SK-N-SH (cell line): ENCODE results near the gene RALBP1.

Source experiments
- CHD2 ChIP-seq: fragments of 150-350 bp; IDR thresholded peaks from 2 replicates; pipeline ENCODE4 v1.6.1; 2018; ENCODE audit warnings: low read length; ENCODE audit not compliant: partially characterized antibody
- ELF1 ChIP-seq: IDR thresholded peaks from 2 replicates; pipeline ENCODE4 v1.4.0; 2012
- EP300 ChIP-seq, 2 experiments: IDR thresholded peaks; 2 replicates each; pipeline versions ENCODE4 v1.4.0 to v1.6.1; 2012; ENCODE audit warnings: borderline replicate concordance in 1 of 2, low read depth in 1 of 2, low read length in 1 of 2
- GABPA ChIP-seq: IDR thresholded peaks from 2 replicates; pipeline ENCODE4 v1.4.0; 2012; ENCODE audit warnings: low read depth, mild to moderate bottlenecking
- MAX ChIP-seq: IDR thresholded peaks from 2 replicates; pipeline ENCODE4 v1.4.0; 2012; ENCODE audit warnings: low read depth
- MXI1 ChIP-seq: IDR thresholded peaks from 2 replicates; pipeline ENCODE4 v1.6.1; 2012; ENCODE audit warnings: mild to moderate bottlenecking, low read depth, low read length, improper control_type of control experiment
- NFIC ChIP-seq: IDR thresholded peaks from 2 replicates; pipeline ENCODE4 v1.4.0; 2012; ENCODE audit warnings: borderline replicate concordance
- SMC3 ChIP-seq: IDR thresholded peaks from 2 replicates; pipeline ENCODE4 v1.6.1; 2012; ENCODE audit warnings: low read depth, low read length, improper control_type of control experiment
- TAF1 ChIP-seq: IDR thresholded peaks from 2 replicates; pipeline ENCODE4 v1.6.1; 2012; ENCODE audit warnings: low read depth, mild to moderate bottlenecking, low read length, moderate library complexity, borderline replicate concordance
- TEAD4 ChIP-seq: IDR thresholded peaks from 2 replicates; pipeline ENCODE4 v1.4.0; 2012; ENCODE audit warnings: mild to moderate bottlenecking, borderline replicate concordance; ENCODE audit not compliant: insufficient read depth
- USF1 ChIP-seq: IDR thresholded peaks from 2 replicates; pipeline ENCODE4 v1.4.0; 2012; ENCODE audit warnings: low read depth, borderline replicate concordance
- YY1 ChIP-seq: IDR thresholded peaks from 2 replicates; pipeline ENCODE4 v1.4.0; 2012; ENCODE audit warnings: low read depth, mild to moderate bottlenecking
- TF ChIP-seq, protein P1 (sequence below): fragments of 200-600 bp; sonication (generic); IDR thresholded peaks from 2 replicates; pipeline ENCODE4 v1.6.1; 2017; ENCODE audit warnings: antibody characterized with exemption, mild to moderate bottlenecking, moderate library complexity
- TF ChIP-seq, protein P2 (sequence below): IDR thresholded peaks from 2 replicates; pipeline ENCODE4; 2012

GRCh38 chr18:9447334-9447733 lies 28.0 kb upstream of the RALBP1 start:
- TF ChIP-seq, protein P1, sequence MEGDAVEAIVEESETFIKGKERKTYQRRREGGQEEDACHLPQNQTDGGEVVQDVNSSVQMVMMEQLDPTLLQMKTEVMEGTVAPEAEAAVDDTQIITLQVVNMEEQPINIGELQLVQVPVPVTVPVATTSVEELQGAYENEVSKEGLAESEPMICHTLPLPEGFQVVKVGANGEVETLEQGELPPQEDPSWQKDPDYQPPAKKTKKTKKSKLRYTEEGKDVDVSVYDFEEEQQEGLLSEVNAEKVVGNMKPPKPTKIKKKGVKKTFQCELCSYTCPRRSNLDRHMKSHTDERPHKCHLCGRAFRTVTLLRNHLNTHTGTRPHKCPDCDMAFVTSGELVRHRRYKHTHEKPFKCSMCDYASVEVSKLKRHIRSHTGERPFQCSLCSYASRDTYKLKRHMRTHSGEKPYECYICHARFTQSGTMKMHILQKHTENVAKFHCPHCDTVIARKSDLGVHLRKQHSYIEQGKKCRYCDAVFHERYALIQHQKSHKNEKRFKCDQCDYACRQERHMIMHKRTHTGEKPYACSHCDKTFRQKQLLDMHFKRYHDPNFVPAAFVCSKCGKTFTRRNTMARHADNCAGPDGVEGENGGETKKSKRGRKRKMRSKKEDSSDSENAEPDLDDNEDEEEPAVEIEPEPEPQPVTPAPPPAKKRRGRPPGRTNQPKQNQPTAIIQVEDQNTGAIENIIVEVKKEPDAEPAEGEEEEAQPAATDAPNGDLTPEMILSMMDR: no peak
- TF ChIP-seq YY1 (no peak), NFIC (no peak), MAX (no peak), SMC3 (no peak), GABPA (no peak), ELF1 (no peak), USF1 (no peak), TEAD4 (no peak), CHD2 (no peak), TAF1 (no peak), MXI1 (no peak), EP300 (IDR thresholded peaks at IDR 0.05; ENCODE audit: borderline replicate concordance in 1 of 2, low read depth in 1 of 2, low read length in 1 of 2) (no peak)
- TF ChIP-seq, protein P2, sequence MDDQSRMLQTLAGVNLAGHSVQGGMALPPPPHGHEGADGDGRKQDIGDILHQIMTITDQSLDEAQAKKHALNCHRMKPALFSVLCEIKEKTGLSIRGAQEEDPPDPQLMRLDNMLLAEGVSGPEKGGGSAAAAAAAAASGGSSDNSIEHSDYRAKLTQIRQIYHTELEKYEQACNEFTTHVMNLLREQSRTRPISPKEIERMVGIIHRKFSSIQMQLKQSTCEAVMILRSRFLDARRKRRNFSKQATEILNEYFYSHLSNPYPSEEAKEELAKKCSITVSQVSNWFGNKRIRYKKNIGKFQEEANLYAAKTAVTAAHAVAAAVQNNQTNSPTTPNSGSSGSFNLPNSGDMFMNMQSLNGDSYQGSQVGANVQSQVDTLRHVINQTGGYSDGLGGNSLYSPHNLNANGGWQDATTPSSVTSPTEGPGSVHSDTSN: no peak
